Central memory CD4-positive, alpha-beta T cell (primary cell): ENCODE data around the gene COL8A1.

Source experiments
- DNase-seq: peaks from one replicate; pipeline ENCODE4 v3.0.0; 2022

The COL8A1 gene

GRCh38 chr3:99764377-99764776 lies 126.0 kb downstream of the COL8A1 start:
- DNase-seq = no peak

GRCh38 chr3:99765042-99765942 lies 126.9 kb downstream of the COL8A1 start:
- DNase-seq = no peak

DNA sequence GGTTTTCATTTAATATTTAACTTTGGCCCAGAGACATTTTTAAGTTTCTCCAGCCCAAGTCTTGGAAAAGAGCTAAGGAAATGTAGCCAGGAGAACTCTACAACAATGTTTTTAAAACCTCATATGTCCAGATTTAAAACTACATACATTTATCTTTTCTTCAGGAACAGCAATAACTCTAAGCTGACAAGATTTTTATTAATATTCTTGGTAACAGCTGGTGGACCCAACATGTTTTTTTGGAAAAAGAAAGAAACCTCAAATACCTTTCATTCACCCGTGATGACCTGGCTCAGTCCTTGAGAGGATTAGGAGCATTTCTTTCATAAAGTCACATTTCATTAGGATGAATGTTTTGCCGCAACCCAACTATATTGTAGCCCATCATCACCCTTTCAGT lies 128.9 kb downstream of the COL8A1 start:
- DNase-seq = no peak

DNA sequence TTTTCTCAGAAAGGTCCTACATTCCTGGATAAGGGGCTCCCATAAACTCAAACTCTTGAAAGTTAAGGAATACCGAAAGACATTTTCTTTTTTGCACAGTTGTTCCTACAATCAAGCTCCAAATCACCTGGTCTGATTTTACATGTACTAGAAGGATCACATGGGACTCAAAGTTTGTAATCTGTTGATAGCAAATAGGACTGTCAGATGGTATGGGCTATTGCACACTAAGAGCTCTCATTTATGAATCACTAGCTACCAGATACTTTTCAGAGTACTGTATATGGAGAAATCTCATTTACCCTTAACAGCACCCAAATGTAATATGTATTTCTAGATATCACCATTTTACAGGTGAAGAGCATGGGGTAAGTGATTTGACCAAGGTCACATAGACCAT lies 129.7 kb downstream of the COL8A1 start:
- DNase-seq = no peak

- no peak for DNase-seq
Observed at GRCh38 chr3:99768808-99769501, 130.6 kb downstream of the COL8A1 start.

GRCh38 chr3:99772171-99772570 lies 133.8 kb downstream of the COL8A1 start:
- DNase-seq = no peak

GRCh38 chr3:99772671-99773070 lies 134.3 kb downstream of the COL8A1 start:
- DNase-seq = no peak

GRCh38 chr3:99774467-99774866 lies 136.1 kb downstream of the COL8A1 start:
- DNase-seq = no peak

GRCh38 chr3:99776516-99777209 lies 138.3 kb downstream of the COL8A1 start:
- no peak for DNase-seq

DNA sequence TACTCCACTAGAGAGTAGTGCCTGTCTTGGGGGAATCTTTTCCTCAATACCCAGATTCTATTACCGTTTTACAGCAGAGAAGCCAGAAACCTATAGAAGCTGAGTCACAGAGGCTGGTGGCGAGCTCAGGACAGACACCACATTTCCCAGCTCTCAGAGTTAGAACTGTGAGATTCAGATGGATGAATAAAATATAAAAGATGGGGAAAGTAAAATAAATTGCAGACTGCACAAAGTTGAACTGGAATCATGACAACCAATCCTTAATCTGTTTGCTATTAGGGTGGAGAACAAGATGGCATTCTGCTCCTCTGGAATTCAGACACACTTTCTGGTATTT lies 138.8 kb downstream of the COL8A1 start:
- DNase-seq = no peak

DNA sequence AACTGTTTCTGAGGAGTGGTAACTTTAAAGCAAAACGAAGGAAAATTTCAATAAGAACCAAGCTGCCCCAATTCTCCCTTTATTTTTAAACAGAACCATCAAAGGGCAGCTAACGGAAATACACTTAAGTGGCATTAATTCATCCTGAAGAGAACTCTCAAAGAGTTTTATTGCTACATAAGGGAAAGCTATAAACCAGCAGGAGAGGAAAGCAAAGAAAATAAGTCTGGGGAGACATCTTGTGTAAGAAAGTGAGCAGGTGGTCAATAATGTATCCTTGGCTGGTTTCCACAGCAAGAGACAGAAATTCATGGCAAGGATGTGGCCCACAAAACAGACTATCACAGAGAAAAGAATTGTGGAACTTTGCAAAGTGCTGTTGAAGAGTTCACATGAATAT lies 139.3 kb downstream of the COL8A1 start:
- no peak for DNase-seq

GRCh38 chr3:99780749-99781148 lies 142.4 kb downstream of the COL8A1 start:
- DNase-seq = no peak

GRCh38 chr3:99781761-99782160 lies 143.4 kb downstream of the COL8A1 start:
- no peak for DNase-seq

GRCh38 chr3:99783011-99783573 lies 144.7 kb downstream of the COL8A1 start:
- DNase-seq = no peak

- no peak for DNase-seq
Observed at GRCh38 chr3:99789011-99789721, 150.8 kb downstream of the COL8A1 start.

- no peak for DNase-seq
Observed at GRCh38 chr3:99794485-99794884, 156.1 kb downstream of the COL8A1 start.

- no peak for DNase-seq
Observed at GRCh38 chr3:99795573-99795972, 157.2 kb downstream of the COL8A1 start.

GRCh38 chr3:99799422-99799821 lies 161.0 kb downstream of the COL8A1 start:
- no peak for DNase-seq

GRCh38 chr3:99803297-99803696 lies 164.9 kb downstream of the COL8A1 start:
- no peak for DNase-seq

GRCh38 chr3:99805160-99805559 lies 166.8 kb downstream of the COL8A1 start:
- DNase-seq = no peak

DNA sequence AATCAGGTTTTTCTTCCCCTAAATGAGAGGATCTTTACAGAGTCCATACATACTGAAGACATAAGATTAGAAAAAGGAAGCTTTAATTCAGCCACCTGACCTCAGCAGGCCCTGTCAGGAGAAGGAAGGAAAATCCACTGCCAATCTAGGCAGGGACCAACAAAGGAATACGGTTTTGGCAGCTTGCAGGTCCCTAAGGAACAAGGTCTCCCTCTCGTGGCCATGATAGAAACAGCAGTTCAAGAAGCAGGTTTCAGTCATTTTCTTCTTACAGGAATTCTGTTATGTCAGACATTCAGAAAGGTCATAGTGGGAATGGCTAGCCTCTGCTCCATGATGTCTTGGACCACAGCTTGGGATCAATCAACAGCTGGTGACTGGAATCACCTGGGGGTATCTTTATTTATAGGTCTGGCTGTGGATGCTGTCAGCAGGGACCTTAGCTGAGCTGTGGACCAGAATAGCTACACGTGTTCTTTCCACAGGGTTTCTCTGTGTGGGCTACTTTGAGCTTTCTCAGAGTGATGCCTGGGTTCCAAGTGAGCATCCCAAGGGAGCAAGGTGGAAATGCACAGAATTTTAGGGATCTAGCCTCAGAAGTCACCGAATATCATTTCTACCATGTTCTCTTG lies 169.9 kb downstream of the COL8A1 start:
- DNase-seq = peak; percentile 34

GRCh38 chr3:99809565-99809964 lies 171.2 kb downstream of the COL8A1 start:
- no peak for DNase-seq
